Activated T-cell treated with anti-CD3 and anti-CD28 coated beads, Interleukin-2, amount 50 U/mL, for 72 hours (primary cell): ENCODE results near the gene PCDHA2. TPM values are rescaled to one million over a fixed set of nuclear protein-coding genes. Genes with fewer than 3 reads are reported as not detected.
"Not testable (repeated sequence)": the region's sequence is repeated elsewhere in the genome, so short reads cannot be mapped to it uniquely, and the experiment has no call there.

Experiments
- ATAC-seq, 2 donors: fragments of 150-1000 bp; cut with Tn5 transposase; replicated peaks in 1 of 2; 2 replicates each; pipeline ENCODE4 v1.10.0; 2021; ENCODE audit warnings: moderate library complexity in 2 of 2, mild to moderate bottlenecking in 1 of 2
- DNase-seq, 2 donors: peaks; one replicate each; pipeline ENCODE4 v3.0.0; 2021 to 2022; ENCODE audit warnings: mixed read lengths in 1 of 2
- H3K27ac Mint-ChIP-seq: one replicate; pipeline ENCODE4 v1.8.0; 2022; ENCODE audit warnings: mild to moderate bottlenecking, moderate library complexity, mixed read lengths
- H3K27me3 Mint-ChIP-seq: one replicate; pipeline ENCODE4 v1.8.0; 2022; ENCODE audit warnings: low read depth, mixed read lengths
- H3K36me3 Mint-ChIP-seq, 2 donors: one replicate each; pipeline ENCODE4 v1.8.0; 2022; ENCODE audit warnings: mixed read lengths in 2 of 2, mild to moderate bottlenecking in 1 of 2; ENCODE audit not compliant: insufficient read depth in 2 of 2
- H3K4me1 Mint-ChIP-seq: one replicate; pipeline ENCODE4 v1.8.0; 2022; ENCODE audit warnings: low read depth, mixed read lengths
- H3K4me3 Mint-ChIP-seq, 2 donors: one replicate each; pipeline ENCODE4 v1.8.0; 2022; ENCODE audit warnings: mild to moderate bottlenecking in 2 of 2, mixed read lengths in 2 of 2, moderate library complexity in 2 of 2
- H3K9me3 Mint-ChIP-seq, 2 donors: one replicate each; pipeline ENCODE4 v1.8.0; 2022; ENCODE audit warnings: mixed read lengths in 2 of 2
- total RNA-seq, 2 donors: library from RNA; stranded (reverse); gene quantifications; one replicate each; pipeline ENCODE4 v1.2.3, GENCODE V29; 2022

The PCDHA2 gene
- total RNA-seq, result not detected

DNA sequence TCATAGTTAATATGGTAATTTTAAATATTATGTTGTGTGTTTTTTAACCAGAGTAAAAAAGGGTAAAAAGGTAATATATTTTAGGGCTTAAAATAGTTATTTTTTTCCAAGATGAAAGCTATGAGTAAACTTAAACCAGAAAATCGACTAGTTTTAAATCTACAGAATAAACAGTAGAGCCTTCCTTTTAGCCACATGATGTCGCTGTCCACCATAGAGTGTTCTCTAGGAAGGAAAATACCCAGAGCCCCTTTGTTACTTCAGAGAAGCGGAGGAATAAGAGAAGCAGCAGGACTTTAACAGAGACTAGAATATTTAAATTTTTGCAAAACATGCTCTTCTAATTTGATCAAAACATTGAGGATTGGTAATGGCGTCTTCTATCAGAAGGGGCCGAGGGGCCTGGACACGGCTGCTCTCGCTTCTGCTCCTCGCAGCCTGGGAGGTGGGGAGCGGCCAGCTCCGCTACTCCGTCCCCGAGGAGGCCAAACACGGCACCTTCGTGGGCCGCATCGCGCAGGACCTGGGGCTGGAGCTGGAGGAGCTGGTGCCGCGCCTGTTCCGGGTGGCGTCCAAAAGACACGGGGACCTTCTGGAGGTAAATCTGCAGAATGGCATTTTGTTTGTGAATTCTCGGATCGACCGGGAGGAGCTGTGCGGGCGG, at the start of gene PCDHA2:
Gene PCDHA2, plus strand, starts transcription at position 258 of the 664 bp plus-strand sequence.
- Mint-ChIP-seq H3K4me1 (no peaks in the 10 kb centered on the region), H3K36me3 (peaks cover 1 to 12% of the 10 kb centered on the region in 2 donors), H3K9me3 (peaks cover 2 to 6% of the 10 kb centered on the region in 2 donors), H3K4me3 (no peak within 1 kb of the TSS), H3K27me3 (peaks cover 2% of the 10 kb centered on the region), H3K27ac (no peak within 1 kb of the TSS)
- DNase-seq (no peak), ATAC-seq (no peak)

DNA sequence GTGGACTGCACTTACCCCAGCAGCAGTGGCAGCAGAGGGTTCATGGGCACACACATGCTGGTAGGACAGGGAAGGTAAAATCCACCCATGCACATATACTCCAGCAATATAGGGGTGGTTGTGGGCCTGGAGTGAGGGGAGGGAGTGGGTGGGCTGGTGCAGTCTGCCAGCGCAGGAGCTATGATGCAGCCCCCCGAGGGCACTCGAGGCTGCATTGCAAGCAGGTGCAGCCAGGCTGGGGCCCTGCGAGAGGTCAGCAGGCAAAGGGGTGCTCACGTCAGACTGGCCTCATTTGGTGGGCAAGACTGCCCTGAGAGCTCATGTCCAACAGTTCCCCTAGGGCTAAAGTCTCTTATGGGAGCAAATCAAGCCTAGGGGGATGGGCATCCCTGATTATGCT, 41.1 kb upstream of the PCDHA2 start:
- Mint-ChIP-seq H3K9me3 (peaks cover 41 to 44% of the 10 kb centered on the region in 2 donors), H3K4me1 (no peaks in the 10 kb centered on the region), H3K27ac (no peak overlapping the region), H3K4me3 (no peak overlapping the region), H3K27me3 (no peaks in the 10 kb centered on the region), H3K36me3 (peaks cover 31% of the 10 kb centered on the region in 2 donors)
- DNase-seq (no peak), ATAC-seq (no peak)

DNA sequence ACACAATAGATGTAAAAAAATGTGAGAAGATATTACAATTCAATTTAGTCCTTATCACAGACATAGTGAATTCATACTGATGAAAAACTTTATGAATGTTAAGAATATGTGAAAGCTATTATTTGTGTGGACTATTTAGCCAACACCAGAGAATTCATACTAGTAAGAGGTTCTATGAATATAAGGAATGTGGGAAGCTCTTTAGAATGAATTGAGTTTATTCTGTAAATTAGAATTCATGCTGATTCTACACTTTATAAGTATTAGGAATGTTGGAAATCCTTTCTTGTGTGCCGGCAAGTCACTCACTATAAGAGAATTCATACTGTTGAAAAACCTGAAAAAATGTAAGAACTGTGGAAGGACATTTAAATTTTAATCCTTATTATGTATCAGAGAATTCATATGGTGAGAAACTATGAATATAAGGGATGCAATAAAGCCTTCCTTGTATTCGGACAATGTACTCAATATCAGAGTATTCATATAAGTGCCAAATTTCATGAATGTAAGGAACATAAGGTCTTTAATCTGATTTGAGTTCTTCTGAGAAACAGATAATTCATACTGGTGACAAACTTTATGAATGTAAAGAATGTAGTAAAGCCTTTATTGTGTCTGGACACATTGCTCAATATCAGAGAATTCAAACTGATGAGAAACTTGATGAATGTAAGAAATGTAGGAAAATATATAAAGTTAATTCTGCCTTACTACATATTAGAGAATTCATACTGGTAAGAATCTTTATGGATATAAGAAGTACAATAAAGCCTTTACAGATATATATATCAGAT, 30.3 kb upstream of the PCDHA2 start:
- Mint-ChIP-seq H3K27ac (no peak overlapping the region), H3K4me1 (no peaks in the 10 kb centered on the region), H3K36me3 (peaks cover 18 to 44% of the 10 kb centered on the region in 2 donors), H3K4me3 (no peak overlapping the region), H3K27me3 (no peaks in the 10 kb centered on the region), H3K9me3 (peaks cover 18 to 24% of the 10 kb centered on the region in 2 donors)
- DNase-seq (no peak), ATAC-seq (no peak)

- Mint-ChIP-seq H3K4me3 (no peak overlapping the region), H3K36me3 (peaks cover 17 to 34% of the 10 kb centered on the region in 2 donors), H3K27me3 (no peaks in the 10 kb centered on the region), H3K9me3 (peaks cover 17 to 26% of the 10 kb centered on the region in 2 donors), H3K27ac (no peak overlapping the region), H3K4me1 (no peaks in the 10 kb centered on the region)
- DNase-seq (no peak), ATAC-seq (no peak)
These were observed 27.2 kb upstream of the PCDHA2 start for GRCh38 chr5:140767444-140767843.

DNA sequence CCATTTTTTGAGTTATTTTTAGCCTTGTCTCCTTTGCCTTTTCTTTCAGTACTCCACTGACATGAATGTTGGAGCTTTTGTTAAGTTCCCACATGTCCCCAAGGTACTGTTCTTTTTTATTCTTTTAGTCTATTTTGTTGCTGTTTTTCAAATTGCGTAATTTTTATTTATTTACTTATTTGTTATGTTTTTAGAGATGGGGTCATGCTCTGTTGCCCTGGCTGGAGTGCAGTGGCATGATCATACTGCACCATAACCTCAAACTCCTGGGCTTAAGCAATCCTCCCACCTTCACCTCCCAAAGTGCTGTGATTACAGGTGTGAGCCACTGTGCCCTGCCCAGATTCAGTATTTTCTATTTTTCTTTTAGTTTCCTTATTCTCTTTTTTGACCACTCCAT, 14.1 kb upstream of the PCDHA2 start:
- Mint-ChIP-seq H3K9me3 (peaks cover 34 to 37% of the 10 kb centered on the region in 2 donors), H3K27me3 (no peaks in the 10 kb centered on the region), H3K4me3 (no peak overlapping the region), H3K27ac (no peak overlapping the region), H3K4me1 (no peaks in the 10 kb centered on the region), H3K36me3 (peaks cover 13 to 28% of the 10 kb centered on the region in 2 donors)
- ATAC-seq (no peak), DNase-seq (no peak)

DNA sequence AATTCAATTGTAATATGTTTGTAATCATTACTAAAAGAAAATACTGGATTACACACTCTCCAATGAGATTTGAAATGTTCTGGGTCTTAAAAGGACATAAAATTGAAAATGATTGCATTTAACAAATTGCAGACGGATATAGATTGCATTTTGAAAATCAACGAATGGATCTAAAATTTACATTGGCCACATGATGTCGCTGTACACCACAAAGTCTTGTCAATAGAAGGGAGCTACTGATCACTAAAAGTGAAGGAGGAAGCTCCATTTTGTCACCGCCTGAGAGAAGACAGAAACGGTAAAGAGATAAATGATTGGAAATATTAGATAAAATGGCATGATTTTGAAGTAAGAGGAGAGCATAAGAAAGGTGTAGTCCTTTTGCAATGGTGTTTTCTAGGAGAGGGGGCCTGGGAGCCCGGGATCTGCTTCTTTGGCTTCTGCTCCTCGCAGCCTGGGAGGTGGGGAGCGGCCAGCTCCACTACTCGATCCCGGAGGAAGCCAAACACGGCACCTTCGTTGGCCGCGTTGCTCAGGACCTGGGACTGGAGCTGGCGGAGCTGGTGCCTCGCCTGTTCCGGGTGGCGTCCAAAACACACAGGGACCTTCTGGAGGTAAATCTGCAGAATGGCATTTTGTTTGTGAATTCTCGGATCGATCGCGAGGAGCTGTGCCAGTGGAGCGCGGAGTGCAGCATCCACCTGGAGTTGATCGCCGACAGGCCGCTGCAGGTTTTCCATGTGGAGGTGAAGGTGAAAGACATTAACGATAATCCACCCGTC, 8.6 kb upstream of the PCDHA2 start, which contains the start of gene PCDHA1:
Gene PCDHA1, plus strand, starts transcription at position 236 of the 782 bp plus-strand sequence.
- Mint-ChIP-seq H3K27ac (no peak within 1 kb of the TSS), H3K9me3 (peaks cover 16 to 20% of the 10 kb centered on the region in 2 donors), H3K36me3 (peaks cover 9 to 15% of the 10 kb centered on the region in 2 donors), H3K27me3 (peaks cover 10% of the 10 kb centered on the region), H3K4me1 (no peaks in the 10 kb centered on the region), H3K4me3 (no peak within 1 kb of the TSS)
- DNase-seq (no peak), ATAC-seq (no peak)

- H3K9me3 Mint-ChIP-seq, result peaks cover 7 to 10% of the 10 kb centered on the region in 2 donors
- not testable (repeated sequence) for H3K27ac Mint-ChIP-seq, ATAC-seq, H3K4me1 Mint-ChIP-seq, H3K27me3 Mint-ChIP-seq, H3K4me3 Mint-ChIP-seq, DNase-seq
- peaks cover 9 to 11% of the 10 kb centered on the region in 2 donors for H3K36me3 Mint-ChIP-seq
These were observed 7.2 kb upstream of the PCDHA2 start for GRCh38 chr5:140787422-140787821.

- not testable (repeated sequence) for H3K27me3 Mint-ChIP-seq, DNase-seq, H3K27ac Mint-ChIP-seq, H3K4me3 Mint-ChIP-seq, ATAC-seq, H3K4me1 Mint-ChIP-seq
- H3K36me3 Mint-ChIP-seq, result peaks cover 9 to 10% of the 10 kb centered on the region in 2 donors
- peaks cover 5 to 12% of the 10 kb centered on the region in 2 donors for H3K9me3 Mint-ChIP-seq
These were observed 6.7 kb upstream of the PCDHA2 start for GRCh38 chr5:140787849-140788504.

GRCh38 chr5:140791089-140791488, 3.6 kb upstream of the PCDHA2 start:
- H3K36me3 Mint-ChIP-seq, result peaks cover 6 to 15% of the 10 kb centered on the region in 2 donors
- peaks cover 2 to 9% of the 10 kb centered on the region in 2 donors for H3K9me3 Mint-ChIP-seq
- no peak for DNase-seq
- H3K4me1 Mint-ChIP-seq, result no peaks in the 10 kb centered on the region
- no peak overlapping the region for H3K4me3 Mint-ChIP-seq
- no peak overlapping the region for H3K27ac Mint-ChIP-seq
- no peak for ATAC-seq
- H3K27me3 Mint-ChIP-seq, result peaks cover 6% of the 10 kb centered on the region

DNA sequence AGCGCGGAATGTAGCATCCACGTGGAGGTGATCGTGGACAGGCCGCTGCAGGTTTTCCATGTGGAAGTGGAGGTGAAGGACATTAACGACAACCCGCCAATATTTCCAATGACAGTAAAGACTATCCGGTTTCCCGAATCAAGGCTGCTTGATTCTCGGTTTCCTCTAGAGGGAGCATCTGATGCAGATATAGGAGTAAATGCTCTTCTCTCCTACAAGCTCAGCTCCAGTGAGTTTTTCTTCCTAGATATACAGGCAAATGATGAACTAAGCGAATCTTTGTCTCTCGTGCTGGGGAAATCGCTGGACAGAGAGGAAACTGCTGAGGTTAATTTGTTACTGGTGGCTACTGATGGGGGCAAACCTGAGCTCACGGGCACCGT, 598 bp downstream of the PCDHA2 start:
- H3K27me3 Mint-ChIP-seq, result peaks cover 7% of the 10 kb centered on the region
- ATAC-seq (no peak), DNase-seq (no peak)
- peaks cover 2 to 6% of the 10 kb centered on the region in 2 donors for H3K9me3 Mint-ChIP-seq
- no peak overlapping the region for H3K4me3 Mint-ChIP-seq
- no peaks in the 10 kb centered on the region for H3K4me1 Mint-ChIP-seq
- peaks cover 1 to 11% of the 10 kb centered on the region in 2 donors for H3K36me3 Mint-ChIP-seq
- H3K27ac Mint-ChIP-seq, result no peak overlapping the region

- not testable (repeated sequence) for H3K9me3 Mint-ChIP-seq, DNase-seq, H3K27me3 Mint-ChIP-seq, H3K4me3 Mint-ChIP-seq, H3K4me1 Mint-ChIP-seq, ATAC-seq, H3K27ac Mint-ChIP-seq
- peaks cover 1 to 12% of the 10 kb centered on the region in 2 donors for H3K36me3 Mint-ChIP-seq
These were observed 1.5 kb downstream of the PCDHA2 start for GRCh38 chr5:140796072-140796717.

- H3K4me1 Mint-ChIP-seq, result no peaks in the 10 kb centered on the region
These were observed 2.1 kb downstream of the PCDHA2 start for GRCh38 chr5:140796718-140797095.

More at GRCh38 chr5:140796718-140797095, 2.1 kb downstream of the PCDHA2 start:
- Mint-ChIP-seq H3K9me3 (peaks cover 0 to 6% of the 10 kb centered on the region in 2 donors), H3K27me3 (peaks cover 7% of the 10 kb centered on the region), H3K27ac (no peak overlapping the region), H3K36me3 (peaks cover 1 to 14% of the 10 kb centered on the region in 2 donors), H3K4me3 (no peak overlapping the region)
- no peak for ATAC-seq
- DNase-seq, result no peak
